Measurements from ENCODE around the gene CCDC146.
"Not testable (repeated sequence)": the region's sequence is repeated elsewhere in the genome, so short reads cannot be mapped to it uniquely, and the experiment has no call there.

Gene CCDC146

GRCh38 chr7:77112719-77113306 is 9.6 kb upstream of the CCDC146 start:
- H3K9me3 ChIP-seq (ENCODE audit: severe bottlenecking); H3K27ac ChIP-seq; DNase-seq; H3K4me3 ChIP-seq (ENCODE audit: low read depth, low read length); H3K27me3 ChIP-seq (ENCODE audit: insufficient read depth, low read depth, severe bottlenecking); H3K36me3 ChIP-seq: not testable (repeated sequence)

- not testable (repeated sequence) for H3K27me3 ChIP-seq (ENCODE audit: insufficient read depth, low read depth, severe bottlenecking); H3K4me3 ChIP-seq (ENCODE audit: low read depth, low read length); H3K36me3 ChIP-seq; DNase-seq; H3K27ac ChIP-seq; H3K9me3 ChIP-seq (ENCODE audit: severe bottlenecking)
Observed at GRCh38 chr7:77125486-77125885, 3.1 kb downstream of the CCDC146 start.

GRCh38 chr7:77127009-77127408 is 4.6 kb downstream of the CCDC146 start:
- not testable (repeated sequence) for H3K27me3 ChIP-seq (ENCODE audit: insufficient read depth, low read depth, severe bottlenecking); DNase-seq; H3K4me3 ChIP-seq (ENCODE audit: low read depth, low read length); H3K27ac ChIP-seq; H3K36me3 ChIP-seq; H3K9me3 ChIP-seq (ENCODE audit: severe bottlenecking)

DNA sequence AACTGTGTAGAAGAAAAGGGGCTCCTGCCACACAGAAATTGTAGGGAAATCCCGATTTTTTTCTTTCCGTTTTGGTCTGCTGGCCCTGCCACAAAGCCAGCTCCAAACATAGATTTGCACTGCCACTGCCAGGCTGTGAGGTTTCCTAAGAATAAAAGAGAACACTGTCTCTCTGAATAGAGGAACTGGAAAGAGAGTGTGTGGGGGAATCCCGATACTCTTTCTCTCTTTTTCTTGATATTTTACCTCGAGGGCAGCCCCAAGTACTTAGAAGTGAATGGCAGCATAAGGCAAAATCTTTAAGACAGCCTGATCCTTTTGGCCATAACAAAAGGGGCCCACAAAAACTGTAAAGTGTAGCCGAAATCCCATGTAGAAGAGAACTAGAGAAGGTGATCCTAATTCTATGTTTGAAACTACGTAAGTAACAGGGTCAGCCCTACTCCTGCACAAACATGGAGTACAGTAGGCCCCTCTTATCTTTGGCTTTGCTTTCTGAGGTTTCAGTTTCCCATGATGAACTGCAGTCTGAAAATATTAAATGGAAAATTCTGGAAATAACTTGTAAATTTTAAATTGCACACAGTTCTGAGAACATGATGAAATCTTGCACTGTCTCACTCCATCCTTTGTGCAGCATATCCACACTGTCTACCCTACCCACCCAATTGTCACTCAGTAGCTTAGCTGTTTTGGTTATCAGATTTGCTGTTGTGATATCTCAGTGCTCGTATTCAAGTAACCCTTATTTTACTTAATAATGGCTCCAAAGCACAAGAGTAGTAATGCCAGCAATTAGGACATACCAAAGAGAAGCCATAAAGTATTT is 6.4 kb downstream of the CCDC146 start:
- DNase-seq; H3K9me3 ChIP-seq (ENCODE audit: severe bottlenecking); H3K27ac ChIP-seq; H3K27me3 ChIP-seq (ENCODE audit: insufficient read depth, low read depth, severe bottlenecking); H3K36me3 ChIP-seq; H3K4me3 ChIP-seq (ENCODE audit: low read depth, low read length): not testable (repeated sequence)

DNA sequence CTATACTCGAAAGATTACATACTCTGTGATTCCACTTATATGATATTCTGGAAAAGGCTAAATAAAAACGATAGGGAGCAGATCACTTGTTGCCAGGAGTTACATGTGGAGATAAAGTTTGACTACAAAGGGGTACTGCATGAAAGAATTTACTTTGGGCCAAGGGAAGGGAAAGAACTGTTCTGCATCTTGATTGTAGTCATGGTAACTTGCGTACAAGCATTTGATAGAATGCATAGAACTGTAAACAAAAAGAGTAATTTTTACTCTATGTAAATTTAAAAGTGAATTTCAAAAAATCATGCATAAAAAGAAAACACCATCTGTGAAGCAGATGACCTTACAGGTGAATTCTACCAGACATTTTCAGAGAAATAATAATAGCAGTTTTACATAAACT is 9.4 kb downstream of the CCDC146 start:
- not testable (repeated sequence) for H3K4me3 ChIP-seq (ENCODE audit: low read depth, low read length); DNase-seq; H3K27ac ChIP-seq; H3K9me3 ChIP-seq (ENCODE audit: severe bottlenecking); H3K36me3 ChIP-seq; H3K27me3 ChIP-seq (ENCODE audit: insufficient read depth, low read depth, severe bottlenecking)

- not testable (repeated sequence) for DNase-seq; H3K27me3 ChIP-seq (ENCODE audit: insufficient read depth, low read depth, severe bottlenecking); H3K9me3 ChIP-seq (ENCODE audit: severe bottlenecking); H3K4me3 ChIP-seq (ENCODE audit: low read depth, low read length); H3K36me3 ChIP-seq; H3K27ac ChIP-seq
Observed at GRCh38 chr7:77138668-77139067, 16.3 kb downstream of the CCDC146 start.

- not testable (repeated sequence) for DNase-seq; H3K36me3 ChIP-seq; H3K27ac ChIP-seq; H3K9me3 ChIP-seq (ENCODE audit: severe bottlenecking); H3K27me3 ChIP-seq (ENCODE audit: insufficient read depth, low read depth, severe bottlenecking); H3K4me3 ChIP-seq (ENCODE audit: low read depth, low read length)
Observed at GRCh38 chr7:77140291-77140690, 17.9 kb downstream of the CCDC146 start.

DNA sequence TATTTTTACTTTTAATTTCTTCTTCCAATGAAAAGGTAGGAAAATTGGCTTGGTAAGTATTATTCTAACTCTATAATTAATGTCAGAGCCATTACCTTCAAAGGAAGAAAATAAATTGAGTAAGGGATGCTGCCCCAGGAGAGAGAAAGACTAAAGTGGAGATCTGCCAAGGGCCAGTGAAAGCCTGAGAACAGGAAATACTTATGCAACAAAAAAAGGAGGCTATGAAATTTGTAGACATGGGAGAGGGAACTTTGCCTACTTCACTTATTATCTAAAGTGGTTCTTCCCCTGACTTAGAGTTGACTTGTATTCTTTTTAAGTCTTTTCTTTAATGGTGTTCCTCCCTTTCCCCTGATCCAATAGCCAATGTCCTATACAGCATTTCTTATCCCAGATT is 29.8 kb downstream of the CCDC146 start:
- not testable (repeated sequence) for H3K27ac ChIP-seq; H3K9me3 ChIP-seq (ENCODE audit: severe bottlenecking); H3K36me3 ChIP-seq; DNase-seq; H3K4me3 ChIP-seq (ENCODE audit: low read depth, low read length); H3K27me3 ChIP-seq (ENCODE audit: insufficient read depth, low read depth, severe bottlenecking)

DNA sequence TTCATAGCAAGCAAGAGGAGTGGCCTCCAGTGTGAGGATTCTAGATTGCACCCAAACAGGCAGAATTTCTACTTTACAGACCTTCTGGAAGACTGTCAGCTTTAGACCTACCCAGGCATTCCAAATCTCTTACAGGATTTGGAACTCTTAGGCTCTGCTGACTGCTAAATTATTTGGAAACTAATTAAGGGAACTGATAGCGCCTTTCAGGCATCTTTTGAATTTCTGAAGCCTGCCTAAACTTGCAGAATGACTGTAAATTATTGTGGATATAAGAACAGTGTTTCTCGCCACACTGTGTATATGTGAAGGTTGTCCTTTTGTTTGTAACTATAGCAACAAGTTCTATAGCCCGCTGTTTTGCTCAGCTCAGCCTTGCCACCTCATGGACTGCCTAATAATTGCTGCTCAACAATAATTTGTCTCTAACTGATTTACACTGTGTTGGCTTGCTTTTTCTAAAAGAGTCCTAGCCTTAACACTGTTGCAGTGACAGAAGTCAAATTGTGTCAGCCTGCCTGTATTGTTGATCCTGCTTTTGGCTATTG is 32.6 kb downstream of the CCDC146 start:
- H3K27me3 ChIP-seq (ENCODE audit: insufficient read depth, low read depth, severe bottlenecking); H3K9me3 ChIP-seq (ENCODE audit: severe bottlenecking); H3K4me3 ChIP-seq (ENCODE audit: low read depth, low read length); H3K36me3 ChIP-seq; DNase-seq; H3K27ac ChIP-seq: not testable (repeated sequence)

GRCh38 chr7:77155601-77156377 is 33.4 kb downstream of the CCDC146 start:
- not testable (repeated sequence) for H3K4me3 ChIP-seq (ENCODE audit: low read depth, low read length); H3K9me3 ChIP-seq (ENCODE audit: severe bottlenecking); H3K27me3 ChIP-seq (ENCODE audit: insufficient read depth, low read depth, severe bottlenecking); H3K27ac ChIP-seq; DNase-seq; H3K36me3 ChIP-seq

- not testable (repeated sequence) for H3K4me3 ChIP-seq (ENCODE audit: low read depth, low read length); H3K9me3 ChIP-seq (ENCODE audit: severe bottlenecking); DNase-seq; H3K27me3 ChIP-seq (ENCODE audit: insufficient read depth, low read depth, severe bottlenecking); H3K36me3 ChIP-seq; H3K27ac ChIP-seq
Observed at GRCh38 chr7:77157034-77157433, 34.6 kb downstream of the CCDC146 start.
